Measurements from ENCODE around the gene GALNT1.

Gene GALNT1

DNA sequence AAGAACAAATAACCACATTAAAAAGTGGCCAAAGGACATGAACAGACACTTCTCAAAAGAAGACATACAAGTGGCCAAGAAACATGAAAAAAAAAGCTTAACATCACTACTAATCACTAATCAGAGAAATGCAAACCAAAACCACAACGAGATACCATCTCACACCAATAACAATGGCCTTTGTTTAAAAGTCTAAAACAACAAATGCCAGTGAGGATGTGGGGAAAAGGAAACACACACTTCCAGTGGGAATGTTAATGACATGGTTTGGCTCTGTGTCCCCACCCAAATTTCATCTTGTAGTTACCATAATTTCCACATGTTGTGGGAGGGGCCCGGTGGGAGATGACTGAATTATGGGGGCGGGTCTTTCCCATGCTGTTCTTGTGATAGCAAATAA, 147.1 kb downstream of the GALNT1 start:
- no peak for DNase-seq

DNA sequence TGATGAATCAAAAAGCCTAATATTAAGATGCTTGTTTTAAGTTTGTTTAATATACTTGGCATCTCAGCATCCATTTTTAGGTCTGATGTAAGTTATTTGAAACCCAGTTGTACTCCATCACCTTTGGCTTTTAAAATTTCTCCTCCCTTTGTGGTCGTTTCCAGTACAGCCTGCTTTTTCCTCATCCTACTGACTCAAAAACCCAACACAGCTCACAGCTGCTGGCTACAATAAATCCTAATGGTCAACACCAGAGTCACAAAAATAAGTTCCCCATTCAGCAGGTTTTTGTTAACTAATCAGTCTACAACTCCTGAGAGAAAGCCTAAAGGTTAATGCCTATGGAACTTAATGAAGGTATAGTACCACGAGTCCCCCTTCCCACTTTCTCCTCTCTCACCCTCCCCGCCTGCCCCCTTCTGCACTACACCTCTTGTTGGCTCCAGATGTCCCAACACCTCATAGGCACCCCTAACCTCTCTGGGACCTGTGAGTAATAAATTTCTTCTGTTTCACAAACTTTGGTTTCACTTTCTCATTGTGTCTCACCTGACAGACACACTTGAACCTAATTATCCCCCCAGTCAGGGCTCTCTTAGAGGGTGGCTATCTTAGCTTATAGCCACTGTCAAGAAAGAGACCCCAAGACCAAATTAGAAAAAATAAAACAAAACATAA, 148.6 kb downstream of the GALNT1 start:
- no peak for DNase-seq

DNA sequence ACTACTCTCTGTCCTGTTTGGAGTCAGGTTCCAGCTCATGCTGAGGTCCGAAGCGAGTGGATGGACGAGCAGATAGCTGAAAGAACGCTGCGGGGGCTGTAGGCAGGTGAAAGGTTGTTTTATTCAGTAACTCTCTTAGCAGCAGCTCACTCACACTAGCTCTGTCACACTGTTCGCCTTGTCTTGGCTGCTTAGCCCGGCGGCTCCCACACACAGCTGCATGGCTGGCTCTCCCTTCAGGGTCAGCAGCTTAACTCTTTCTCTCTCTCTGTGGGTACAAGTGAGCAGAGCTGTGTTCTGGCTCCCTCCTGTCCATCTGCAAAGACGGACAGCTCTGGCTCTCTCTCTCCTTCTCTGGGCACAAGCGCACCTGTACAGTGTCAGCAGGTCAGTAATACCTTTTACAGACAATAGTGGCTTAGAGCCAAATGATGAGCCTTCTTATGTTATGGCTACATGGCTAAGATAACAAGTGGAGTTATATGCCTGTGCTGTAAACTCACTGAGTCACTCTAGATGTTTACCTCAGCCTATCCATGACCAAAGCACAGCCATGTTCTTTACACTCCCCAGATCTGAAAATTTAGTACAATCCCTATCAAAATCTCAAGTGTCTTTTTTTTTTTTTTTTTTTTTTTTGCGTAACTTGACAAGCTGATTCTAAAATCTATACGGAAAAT, 149.3 kb downstream of the GALNT1 start:
- no peak for DNase-seq

DNA sequence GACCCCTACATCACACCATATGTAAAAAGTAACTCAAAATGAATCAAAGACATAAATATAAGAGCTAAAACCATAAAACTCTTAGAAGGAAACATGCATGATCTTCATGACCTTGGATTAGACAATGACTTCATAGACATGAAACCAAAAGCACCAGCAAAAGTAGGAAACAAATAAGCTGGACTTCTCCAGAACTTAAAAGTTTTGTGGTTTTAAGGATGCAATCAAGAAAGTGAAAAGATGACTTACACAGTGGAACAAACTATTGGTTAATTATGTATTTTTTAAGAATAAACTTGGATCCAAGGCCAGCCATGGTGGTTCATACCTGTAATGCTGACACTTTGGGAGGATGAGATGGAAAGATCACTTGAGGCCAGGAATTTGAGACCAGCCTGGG, 150.2 kb downstream of the GALNT1 start:
- DNase-seq: no peak

DNA sequence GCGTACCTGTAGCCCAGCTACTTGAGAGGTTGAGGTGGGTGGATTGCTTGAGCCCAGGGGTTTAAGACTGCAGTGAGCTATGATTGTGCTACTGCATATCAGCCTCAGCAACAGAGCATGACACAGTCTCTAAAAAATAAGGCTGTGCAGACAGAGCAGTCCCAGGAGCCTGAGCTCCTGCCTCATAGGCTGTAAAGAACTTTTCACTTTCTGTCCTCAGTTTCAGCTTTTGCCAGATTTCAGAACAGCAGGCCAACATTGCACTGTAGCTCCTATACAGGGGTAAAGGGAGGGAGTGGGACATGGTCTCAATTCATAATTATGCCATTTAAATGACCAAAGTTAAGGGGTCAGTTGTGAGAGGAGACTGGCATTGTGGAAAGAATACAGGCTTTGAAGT, 150.6 kb downstream of the GALNT1 start:
- DNase-seq: no peak

DNA sequence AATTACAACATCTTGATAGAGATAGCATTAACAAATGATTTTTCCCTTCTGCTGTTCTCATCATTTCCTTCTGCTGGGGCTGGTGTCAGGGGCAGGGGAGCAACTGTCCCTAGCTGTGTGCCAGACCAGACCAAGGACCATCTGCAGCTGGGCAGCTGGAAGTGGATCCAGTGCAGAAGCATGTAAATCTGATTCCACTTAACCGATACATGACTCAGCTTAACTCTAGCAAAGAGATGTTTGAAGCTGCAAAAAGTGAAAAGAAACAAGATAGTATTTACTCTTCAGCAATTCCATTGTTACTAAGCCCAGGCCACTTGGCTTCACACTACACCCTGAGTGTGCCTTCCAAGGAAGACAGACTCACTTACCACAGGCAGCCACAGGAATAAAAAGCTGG, 151.1 kb downstream of the GALNT1 start:
- no peak for DNase-seq

DNA sequence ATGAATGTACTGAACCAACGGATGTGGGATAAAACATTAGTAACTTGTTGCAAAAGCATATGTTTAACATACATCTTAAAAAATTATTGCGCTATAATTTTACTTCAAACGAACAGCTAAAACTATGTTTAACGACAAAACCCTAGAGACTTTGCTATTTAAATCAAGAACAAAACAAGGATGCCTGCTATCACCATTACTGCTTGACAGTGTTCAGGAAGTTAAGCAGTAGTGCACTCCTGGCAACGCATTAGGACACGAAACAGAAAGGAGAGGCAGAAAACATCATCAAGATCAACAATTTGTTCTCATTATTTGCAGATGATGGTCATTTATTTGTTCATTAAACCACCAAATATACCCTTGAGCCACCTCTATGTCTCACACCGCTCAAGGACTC, 151.9 kb downstream of the GALNT1 start:
- no peak for DNase-seq

DNA sequence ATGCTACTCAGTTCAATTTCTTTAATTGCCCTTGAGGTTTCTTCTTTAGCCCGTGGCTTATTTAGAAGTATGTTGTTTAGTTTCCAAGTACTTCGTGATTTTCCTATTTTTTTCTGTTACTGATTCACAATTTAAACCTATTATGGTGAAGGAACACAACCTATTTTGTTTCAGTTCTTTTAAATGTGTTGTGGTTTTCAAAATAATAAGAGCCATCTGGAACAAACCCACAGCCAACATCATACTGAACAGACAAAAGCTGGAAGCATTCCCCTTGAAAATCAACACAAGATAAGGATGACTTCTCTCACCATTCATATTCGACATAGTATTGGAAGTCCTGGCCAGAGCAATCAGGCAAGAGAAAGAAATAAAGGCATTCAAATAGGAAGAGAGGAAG, 155.2 kb downstream of the GALNT1 start:
- DNase-seq: no peak

DNA sequence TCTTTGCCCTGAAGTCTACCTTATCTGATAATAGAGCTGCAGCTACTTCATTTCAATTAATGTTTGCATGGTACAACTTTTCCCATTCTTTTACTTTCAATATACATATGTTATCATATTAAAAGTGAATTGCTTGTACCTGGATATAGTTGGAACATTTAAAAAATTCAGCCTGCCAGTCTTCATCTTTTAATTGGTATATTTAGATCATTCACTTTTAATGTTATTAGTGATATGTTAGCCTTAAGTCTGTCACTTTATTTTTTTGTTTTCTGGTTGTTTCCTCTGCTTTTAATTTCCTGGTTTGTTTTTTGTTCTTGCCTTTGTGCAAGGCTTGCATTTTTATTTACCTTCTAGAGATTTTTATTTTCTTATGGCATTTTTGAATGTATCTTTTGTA, 158.2 kb downstream of the GALNT1 start:
- no peak for DNase-seq

DNA sequence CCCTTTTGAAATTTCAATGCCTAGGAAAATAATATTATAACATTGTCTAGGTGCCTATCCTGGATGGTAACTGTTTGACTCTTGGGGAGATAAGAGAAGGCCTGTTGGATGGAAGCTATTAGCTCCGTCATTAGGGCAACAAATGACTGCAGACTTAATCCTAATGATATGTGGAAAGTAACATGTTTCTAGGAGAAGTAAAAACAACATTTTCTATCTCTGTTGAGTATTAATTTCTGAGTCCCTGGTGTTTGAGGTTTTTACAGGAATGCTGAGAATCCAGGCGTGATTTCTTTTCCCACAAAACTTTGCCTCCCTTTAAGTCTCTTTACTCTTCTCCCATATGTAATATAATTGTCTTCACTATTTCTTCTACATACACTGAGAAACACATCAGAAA, 159.1 kb downstream of the GALNT1 start:
- no peak for DNase-seq

DNA sequence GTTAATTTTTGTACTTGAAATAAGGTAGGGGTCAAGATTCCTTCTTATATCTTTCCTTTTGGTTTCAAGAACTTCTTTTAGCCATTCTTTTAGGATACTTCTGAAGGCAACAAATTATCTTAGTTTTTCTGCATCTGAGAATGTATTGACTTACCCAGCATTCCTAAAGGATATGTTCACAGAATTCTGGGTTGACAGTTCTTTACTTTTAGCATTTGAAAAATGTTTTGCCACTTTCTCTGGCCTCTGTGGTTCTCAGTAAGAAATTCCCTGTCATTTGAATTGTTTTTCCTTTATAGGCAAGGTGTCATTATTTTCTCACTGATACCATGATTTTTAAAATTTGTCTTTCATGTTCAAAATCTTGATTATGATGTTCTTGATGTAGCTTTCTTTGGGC, 162.4 kb downstream of the GALNT1 start:
- no peak for DNase-seq

DNA sequence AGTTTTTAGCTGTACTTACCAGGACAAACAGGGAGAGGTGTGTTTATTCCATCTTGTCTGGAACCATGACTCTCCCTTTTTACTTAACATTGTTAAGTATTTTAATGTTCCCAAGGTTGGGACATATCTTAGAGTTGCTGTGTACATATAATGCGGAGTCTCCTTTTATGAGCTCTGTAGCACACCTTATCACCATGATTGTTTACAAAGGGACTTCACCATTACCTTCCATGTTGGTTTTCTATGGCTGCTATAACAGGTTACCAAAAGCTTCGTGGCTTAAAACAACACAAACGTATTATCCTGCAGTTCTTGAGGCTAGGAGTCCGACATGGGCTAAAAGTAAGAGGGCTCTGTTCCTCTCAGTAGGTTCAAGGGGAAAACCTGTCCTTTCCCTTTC, 164.3 kb downstream of the GALNT1 start:
- DNase-seq: no peak

DNA sequence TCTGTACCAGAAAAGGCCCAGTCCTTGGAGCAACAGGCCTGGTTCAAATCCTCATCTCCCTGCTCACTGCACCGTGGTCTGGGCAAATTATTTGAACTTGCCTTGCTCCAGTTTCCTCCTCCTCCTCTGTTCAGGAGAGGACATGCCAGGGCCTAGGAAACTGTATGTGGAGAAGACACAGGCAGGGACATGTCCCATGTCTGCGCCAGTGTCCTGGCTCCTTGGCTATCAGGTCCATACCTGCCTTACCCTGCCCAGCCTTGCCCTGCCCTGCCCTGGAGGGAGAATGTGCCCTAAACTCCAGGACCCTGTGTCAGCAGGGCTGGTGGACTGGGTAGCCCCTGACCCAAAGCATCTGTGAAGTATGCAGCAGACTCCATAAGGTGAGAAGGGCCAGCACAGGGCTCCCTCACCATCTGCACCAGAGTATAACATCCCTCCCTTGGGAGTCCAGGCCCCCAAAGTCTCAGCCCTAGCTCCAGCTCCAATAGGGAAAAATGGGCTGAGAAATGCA, 165.3 kb downstream of the GALNT1 start:
- no peak for DNase-seq

DNA sequence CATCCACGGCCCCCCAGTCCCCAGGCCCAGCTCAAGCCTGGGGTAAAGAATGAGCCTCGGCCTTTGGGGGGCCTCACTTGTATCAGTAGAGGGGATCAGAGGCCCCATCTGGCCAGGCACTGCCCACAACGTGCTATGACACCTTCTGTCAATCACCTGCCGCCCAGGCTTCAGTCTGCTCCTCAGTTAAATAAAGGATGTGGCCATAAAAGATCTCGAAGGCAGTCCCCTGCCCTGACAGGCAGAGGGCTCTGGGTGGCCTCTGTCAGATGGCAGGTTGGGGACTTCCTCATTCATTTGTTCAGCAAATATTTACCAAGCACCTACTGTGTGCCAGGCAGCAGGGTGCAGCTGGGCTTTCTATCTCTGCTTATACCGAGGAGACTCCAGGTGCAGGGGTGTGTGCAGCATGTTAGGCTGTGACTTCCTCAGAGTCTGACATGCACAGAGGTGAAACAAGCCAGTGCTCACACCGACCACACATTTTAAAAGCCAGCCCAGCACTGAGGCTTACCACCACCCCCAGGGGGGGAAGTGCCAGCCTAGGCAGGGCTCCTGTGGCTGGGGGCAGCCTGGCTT, 166.4 kb downstream of the GALNT1 start:
- DNase-seq: no peak

DNA sequence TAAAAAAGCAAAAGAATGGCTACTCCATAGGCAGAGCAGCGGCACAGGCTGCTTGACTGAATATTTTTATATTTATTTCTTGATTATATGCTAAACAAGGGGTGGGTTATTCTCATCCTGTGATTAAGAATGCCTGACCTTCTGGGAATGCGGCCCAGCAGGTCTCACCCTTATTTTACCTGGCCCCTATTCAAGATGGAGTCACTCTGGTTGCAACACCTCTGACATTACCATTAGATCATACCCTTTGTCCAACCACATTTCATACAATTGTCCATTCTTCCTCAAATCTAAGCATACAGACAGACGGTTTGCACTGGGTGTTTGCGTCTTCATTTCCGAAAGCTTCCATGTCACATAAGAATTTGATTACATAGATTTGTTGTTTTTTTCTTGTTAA, 168.2 kb downstream of the GALNT1 start:
- DNase-seq: no peak

DNA sequence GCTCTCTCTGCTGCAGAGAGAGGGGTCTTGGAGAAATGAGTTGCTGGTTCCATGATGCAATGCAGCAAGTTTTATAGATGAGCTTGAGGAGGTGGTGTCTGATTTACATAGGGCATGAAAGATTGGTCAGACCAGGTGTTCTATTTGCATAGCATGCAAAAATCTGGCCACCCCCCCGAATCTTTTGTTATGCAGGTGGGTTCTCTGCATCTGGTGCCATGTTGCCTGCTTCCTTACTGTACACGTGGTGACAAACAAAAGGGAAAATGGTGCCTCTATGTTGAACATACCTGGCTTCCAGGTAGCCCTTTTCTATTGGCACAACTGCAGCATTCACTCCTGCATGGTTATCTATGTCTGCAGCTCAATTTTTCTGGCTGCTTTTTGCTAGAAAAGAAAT, 169.4 kb downstream of the GALNT1 start:
- no peak for DNase-seq

DNA sequence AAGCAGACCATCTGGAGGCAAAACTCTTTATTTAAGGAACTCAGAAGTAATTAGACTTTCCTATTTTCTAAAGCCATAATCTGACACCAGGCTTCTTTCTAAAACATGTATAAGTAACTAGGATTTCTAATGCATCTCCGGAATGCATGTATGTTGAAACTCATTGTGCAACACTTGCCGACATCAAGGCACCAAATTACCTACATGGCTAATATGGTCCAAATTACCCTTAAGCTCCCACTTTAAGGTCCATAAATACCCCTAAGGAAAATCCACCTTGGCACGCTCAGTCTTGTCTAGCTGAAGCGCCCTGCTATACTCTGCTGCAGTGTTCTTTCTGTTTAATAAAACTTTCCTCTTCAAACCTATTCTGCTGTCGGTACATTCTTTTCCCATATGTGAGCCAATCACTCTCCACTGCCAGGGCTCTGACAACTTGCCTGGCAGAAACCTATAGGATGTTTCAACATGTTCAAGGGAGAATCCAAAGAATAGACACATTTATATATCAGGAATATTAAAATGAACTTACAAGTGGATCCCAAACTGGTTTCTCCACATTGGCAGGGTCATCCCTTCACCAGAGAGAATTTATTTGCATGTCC, 171.9 kb downstream of the GALNT1 start:
- no peak for DNase-seq

DNA sequence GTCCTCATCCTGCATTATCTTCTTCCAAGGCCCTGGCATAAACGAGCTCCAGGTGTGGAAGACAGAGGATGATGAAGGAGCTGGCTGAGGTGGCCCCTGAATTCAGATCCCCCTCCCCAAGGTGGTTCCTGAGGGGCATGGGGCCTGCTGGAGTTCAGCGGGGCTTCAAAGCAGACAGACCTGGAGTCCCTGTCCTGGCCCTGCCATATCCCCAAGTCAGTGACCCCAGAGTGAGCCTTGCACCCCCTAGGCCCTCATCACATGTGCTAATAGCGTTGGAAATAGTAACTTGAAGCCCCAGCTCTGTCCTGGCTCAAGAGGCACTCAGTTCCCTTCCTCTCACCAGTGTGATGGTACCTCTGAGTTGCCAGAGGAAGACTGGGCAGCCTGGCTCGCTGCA, 172.9 kb downstream of the GALNT1 start:
- DNase-seq: no peak

DNA sequence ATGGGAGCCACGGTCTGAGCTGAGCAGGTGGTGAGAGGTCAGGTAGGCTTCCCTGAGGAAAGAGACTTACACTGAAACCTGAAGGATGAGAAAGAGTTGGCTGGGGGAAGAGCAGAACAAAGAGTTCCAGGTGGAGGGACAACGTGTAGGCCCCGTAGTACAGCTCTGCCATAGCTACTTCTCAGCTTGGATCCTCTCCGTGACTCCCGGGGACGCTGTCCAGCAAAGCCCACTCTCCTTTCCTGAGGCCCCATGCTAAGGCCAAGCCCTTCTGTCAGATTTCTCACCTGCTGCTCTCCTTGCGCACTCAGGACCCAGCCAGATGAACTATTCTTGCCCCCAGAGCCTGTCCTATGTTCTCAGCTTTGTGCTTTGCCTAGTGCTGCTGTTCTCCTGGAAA, 173.8 kb downstream of the GALNT1 start:
- no peak for DNase-seq

DNA sequence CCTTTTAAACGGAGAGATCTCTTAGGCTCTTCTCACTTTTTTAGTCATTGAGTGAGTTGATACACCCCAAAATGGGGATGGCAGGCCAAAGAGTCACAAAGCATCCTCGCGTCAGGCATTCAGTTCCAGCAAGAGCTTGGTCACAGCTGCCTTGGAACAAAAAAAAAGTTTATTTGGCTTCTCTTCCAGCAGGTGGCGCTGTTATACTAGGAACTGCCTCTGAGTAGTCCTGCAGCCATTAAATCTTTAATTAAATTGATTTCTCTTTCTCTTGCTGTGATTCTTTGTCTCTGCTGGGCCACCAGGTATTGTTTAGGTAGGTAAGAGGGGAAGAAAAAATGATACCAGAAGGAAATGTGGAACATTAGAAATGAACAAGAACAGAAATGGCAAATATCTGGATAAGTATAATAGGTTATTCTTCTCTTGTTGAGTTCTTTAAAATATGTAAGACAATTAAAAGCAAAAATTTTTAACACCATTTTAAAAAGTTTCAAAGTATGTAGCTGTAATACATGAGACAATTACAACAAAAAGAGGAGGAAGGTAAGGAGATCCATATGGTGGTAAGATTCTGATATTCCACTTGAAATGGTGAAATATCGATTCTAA, 175.1 kb downstream of the GALNT1 start:
- DNase-seq: peak; percentile 6 to 68 (median 32)

Data from stimulated activated naive CD4-positive, alpha-beta T cell (primary cell).